NCI-H526 (cell line): ENCODE results near the gene STX16.
"Not testable (repeated sequence)": the region's sequence is repeated elsewhere in the genome, so short reads cannot be mapped to it uniquely, and the experiment has no call there.

Experiments
- DNase-seq, 2 experiments: peaks; one replicate each; lab custom pipeline; 2025; lab: John Stamatoyannopoulos, UW

Gene STX16

DNA sequence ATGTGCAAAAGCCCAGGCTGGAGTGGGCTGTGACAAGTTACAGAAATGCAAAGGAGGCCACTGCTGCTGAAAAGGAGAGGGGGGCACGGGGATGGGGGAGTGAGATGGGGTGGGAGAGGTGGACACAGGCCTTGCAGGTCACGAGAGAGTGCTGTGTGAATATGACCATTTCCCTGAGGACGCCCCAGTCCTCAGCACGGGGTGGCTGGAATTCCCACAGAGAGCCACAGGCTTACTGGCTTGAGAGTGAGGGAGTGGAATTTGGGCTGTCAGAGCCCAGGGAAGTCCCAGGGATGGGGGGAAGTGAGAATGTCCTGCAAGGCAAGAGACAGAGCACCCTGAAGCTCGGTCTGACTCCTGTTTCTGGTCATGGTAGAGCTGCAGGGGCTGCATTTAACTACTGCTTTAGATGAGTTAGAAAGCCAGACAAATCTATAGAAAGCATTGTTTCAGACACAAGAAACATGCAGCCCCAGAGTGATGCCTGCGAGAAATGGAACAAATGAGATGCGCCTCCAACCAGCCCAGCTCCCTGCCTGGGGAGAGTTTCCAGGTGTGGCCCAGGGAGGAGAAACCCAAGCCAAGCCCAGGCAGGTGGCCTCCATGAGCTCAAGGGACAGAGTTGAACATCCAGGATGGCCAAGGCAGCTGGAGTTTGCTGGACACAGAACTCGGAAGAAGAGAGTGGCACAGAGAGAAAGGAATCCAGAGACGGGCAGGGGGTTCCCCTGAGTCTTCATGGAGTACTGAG lies 72.0 kb downstream of the STX16 start:
- DNase-seq = no peak

DNA sequence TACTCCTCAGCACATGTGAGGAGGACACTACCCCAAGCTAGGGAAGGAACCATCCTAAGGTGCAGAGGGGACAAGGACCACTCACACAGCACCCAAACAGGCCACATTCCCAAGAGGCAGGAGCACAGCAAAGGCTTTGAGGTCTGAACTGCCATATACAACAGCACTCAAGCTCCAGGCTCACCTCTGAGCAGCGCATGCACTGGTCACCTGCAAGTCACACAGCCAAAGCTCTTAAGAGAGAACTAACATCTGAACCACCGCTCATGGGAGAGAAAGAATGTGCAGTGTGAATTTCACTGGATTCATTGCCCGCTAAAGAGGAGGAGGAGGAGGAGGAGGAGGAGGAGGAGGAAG lies 72.5 kb downstream of the STX16 start:
- DNase-seq = no peak

DNA sequence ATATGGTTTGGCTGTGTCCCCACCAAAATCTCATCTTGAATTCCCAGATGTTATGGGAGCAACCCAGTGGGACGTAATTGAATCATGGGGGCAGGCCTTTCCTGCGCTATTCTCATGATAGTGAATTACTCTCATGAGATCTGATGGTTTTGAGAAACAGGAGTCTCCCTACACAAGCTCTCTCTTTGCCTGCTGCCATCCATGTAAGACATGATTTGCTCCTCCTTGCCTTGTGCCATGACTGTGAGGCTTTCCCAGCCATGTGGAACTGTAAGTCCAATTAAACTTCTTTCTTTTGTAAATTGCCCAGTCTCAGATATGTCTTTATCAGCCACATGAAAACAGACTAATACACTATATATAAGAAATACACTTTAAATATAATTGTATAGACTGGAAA lies 75.1 kb downstream of the STX16 start:
- DNase-seq = not testable (repeated sequence)
